ENCODE results near the gene CCDC201. TPM values are rescaled to one million over a fixed set of nuclear protein-coding genes. Genes with fewer than 3 reads are reported as not detected.

Gene CCDC201
- total RNA-seq, 2 donors from 2014 or later = not detected

DNA sequence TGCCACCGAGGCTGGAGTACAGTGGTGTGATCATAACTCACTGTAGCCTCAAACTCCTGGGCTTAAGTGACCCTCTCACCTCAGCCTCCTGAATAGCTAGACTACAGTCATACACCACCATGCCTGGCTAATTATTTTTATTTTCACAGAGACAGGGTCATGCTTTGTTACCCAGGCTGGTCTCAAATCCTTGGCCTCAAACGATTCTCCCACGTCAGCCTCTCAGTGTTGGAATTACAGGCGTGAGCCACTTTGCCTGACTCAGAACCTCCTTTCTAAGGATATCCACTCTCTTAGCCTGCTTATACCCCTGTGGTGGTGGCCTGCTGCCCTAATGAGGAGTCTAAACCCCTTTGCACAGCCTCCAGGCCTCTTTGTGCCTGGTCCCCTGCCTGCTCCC lies 11.3 kb upstream of the CCDC201 start:
- H3K27ac ChIP-seq = no peak overlapping the region
- TF ChIP-seq, protein P1, sequence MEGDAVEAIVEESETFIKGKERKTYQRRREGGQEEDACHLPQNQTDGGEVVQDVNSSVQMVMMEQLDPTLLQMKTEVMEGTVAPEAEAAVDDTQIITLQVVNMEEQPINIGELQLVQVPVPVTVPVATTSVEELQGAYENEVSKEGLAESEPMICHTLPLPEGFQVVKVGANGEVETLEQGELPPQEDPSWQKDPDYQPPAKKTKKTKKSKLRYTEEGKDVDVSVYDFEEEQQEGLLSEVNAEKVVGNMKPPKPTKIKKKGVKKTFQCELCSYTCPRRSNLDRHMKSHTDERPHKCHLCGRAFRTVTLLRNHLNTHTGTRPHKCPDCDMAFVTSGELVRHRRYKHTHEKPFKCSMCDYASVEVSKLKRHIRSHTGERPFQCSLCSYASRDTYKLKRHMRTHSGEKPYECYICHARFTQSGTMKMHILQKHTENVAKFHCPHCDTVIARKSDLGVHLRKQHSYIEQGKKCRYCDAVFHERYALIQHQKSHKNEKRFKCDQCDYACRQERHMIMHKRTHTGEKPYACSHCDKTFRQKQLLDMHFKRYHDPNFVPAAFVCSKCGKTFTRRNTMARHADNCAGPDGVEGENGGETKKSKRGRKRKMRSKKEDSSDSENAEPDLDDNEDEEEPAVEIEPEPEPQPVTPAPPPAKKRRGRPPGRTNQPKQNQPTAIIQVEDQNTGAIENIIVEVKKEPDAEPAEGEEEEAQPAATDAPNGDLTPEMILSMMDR (IDR thresholded peaks at IDR 0.05) = no peak
- no peak for DNase-seq (ENCODE audit: low spot score)
- no peak overlapping the region for H3K4me3 ChIP-seq
- H3K9me3 ChIP-seq = peaks cover 0 to 4% of the 10 kb centered on the region in 2 donors
- peaks cover 0 to 11% of the 10 kb centered on the region in 2 donors for H3K4me1 ChIP-seq
- no peaks in the 10 kb centered on the region for H3K27me3 ChIP-seq
- H3K36me3 ChIP-seq = no peaks in the 10 kb centered on the region

GRCh38 chr7:45882465-45882810 lies 9.6 kb upstream of the CCDC201 start:
- Histone ChIP-seq H3K9me3 (peaks cover 0 to 17% of the 10 kb centered on the region in 2 donors), H3K4me3 (no peak overlapping the region), H3K4me1 (no peaks in the 10 kb centered on the region), H3K27me3 (no peaks in the 10 kb centered on the region), H3K36me3 (no peaks in the 10 kb centered on the region), H3K27ac (no peak overlapping the region)
- no peak for DNase-seq (ENCODE audit: low spot score)
- TF ChIP-seq, protein P1 (IDR thresholded peaks at IDR 0.05) = no peak

GRCh38 chr7:45881759-45882464 lies 9.0 kb upstream of the CCDC201 start:
- Histone ChIP-seq H3K27ac (no peak overlapping the region), H3K4me3 (no peak overlapping the region), H3K36me3 (no peaks in the 10 kb centered on the region), H3K9me3 (peaks cover 0 to 17% of the 10 kb centered on the region in 2 donors), H3K4me1 (no peaks in the 10 kb centered on the region), H3K27me3 (no peaks in the 10 kb centered on the region)
- TF ChIP-seq, protein P1 (IDR thresholded peaks at IDR 0.05) = no peak
- no peak for DNase-seq (ENCODE audit: low spot score)

DNA sequence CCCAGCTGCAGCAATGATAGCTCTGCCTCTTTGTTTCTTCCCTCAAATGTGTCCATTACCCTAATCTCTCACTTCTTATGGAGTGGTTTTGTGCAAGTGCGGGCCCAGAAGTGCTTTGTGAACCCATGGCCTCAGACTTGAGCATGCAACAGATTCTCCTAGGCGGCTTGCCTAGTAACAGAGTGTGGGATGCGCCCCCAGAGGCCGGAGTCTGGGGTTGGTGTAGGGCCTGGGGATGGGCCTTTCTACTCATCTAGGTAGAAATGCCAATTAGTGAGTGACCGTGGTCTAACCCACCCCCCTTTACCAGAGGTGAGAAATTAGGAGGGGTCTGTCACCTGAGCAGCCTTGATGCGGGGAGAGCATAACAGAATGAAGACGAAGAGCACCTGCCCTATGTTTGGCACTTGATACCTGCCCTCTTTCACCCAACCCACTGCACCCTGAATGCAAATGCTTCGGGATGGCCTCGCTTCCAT lies 8.4 kb upstream of the CCDC201 start:
- TF ChIP-seq, protein P1 (IDR thresholded peaks at IDR 0.05) = no peak

DNA sequence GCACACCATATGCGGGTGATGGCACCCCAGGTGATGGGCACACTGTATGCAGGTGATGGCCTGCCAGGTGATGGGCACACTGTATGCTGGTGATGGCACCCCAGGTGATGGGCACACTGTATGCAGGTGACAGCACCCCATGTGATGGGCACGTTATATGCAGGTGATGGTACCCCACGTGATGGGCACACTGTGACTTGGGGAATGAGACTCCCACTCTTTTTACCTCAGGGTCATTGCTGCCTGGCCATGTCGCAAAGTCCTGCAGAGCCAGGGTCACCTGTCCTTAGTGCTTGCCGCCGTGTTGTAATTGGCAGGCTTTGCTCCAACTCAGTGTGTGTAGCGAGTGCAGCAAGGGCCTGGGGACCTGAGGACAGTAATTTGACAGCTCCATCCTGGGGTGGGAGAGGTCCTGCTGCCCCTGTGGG lies 7.6 kb upstream of the CCDC201 start:
- H3K9me3 ChIP-seq = peaks cover 0 to 17% of the 10 kb centered on the region in 2 donors
- H3K36me3 ChIP-seq = no peaks in the 10 kb centered on the region
- DNase-seq (ENCODE audit: low spot score) = no peak
- no peaks in the 10 kb centered on the region for H3K4me1 ChIP-seq
- no peaks in the 10 kb centered on the region for H3K27me3 ChIP-seq
- no peak overlapping the region for H3K27ac ChIP-seq
- no peak overlapping the region for H3K4me3 ChIP-seq
- TF ChIP-seq, protein P1 (IDR thresholded peaks at IDR 0.05) = no peak

More for the DNA sequence above, 8.4 kb upstream of the CCDC201 start:
- no peaks in the 10 kb centered on the region for H3K4me1 ChIP-seq
- DNase-seq (ENCODE audit: low spot score) = no peak
- no peak overlapping the region for H3K4me3 ChIP-seq
- no peak overlapping the region for H3K27ac ChIP-seq
- H3K9me3 ChIP-seq = peaks cover 0 to 17% of the 10 kb centered on the region in 2 donors
- H3K27me3 ChIP-seq = no peaks in the 10 kb centered on the region
- H3K36me3 ChIP-seq = no peaks in the 10 kb centered on the region

All from right atrium auricular region (tissue), 2 donors.